Right lobe of liver (tissue), 6 donors: ENCODE data around the gene VIPR1. TPM values are rescaled to one million over a fixed set of nuclear protein-coding genes. Genes with fewer than 3 reads are reported as not detected.
A peak's percentile ranks its signal among the peaks of the same experiment; 100 is the strongest.

ENCODE experiments used
- ATAC-seq, 4 donors: fragments of 200-7000 bp; cut with Tn5 transposase; one replicate each; pipeline ENCODE4 v1.9.1; 2020; ENCODE audit warnings: mild to moderate bottlenecking in 4 of 4, moderate library complexity in 4 of 4
- DNase-seq, 3 donors: peaks; one replicate each; pipeline ENCODE4 v3.0.0-alpha.2; 2020
- H3K27ac ChIP-seq, 3 donors: fragments of 200-600 bp; one replicate each; pipeline ENCODE4 v1.8.0; 2022
- H3K27me3 ChIP-seq, 2 donors: fragments of 200-600 bp; one replicate each; pipeline ENCODE4 v1.8.0; 2022
- H3K36me3 ChIP-seq, 4 donors: fragments of 200-600 bp; sonication (generic) in 1 of 4; one replicate each; pipeline versions ENCODE4 v1.5.1 to v1.8.0; 2017 to 2022; ENCODE audit warnings: control low read depth in 1 of 4
- H3K4me1 ChIP-seq, 4 donors: fragments of 200-600 bp; sonication (generic) in 1 of 4; one replicate each; pipeline versions ENCODE4 v1.5.1 to v1.8.0; 2017 to 2022; ENCODE audit warnings: control low read depth in 1 of 4
- H3K4me3 ChIP-seq, 3 donors: fragments of 200-600 bp; one replicate each; pipeline ENCODE4 v1.8.0; 2022
- H3K9me3 ChIP-seq, 4 donors: fragments of 200-600 bp; sonication (generic) in 1 of 4; one replicate each; pipeline versions ENCODE4 v1.5.1 to v1.8.0; 2017 to 2022; ENCODE audit warnings: control low read depth in 1 of 4
- POLR2A ChIP-seq: fragments of 450-650 bp; IDR thresholded peaks from one replicate; pipeline ENCODE4 v1.6.1; 2017; ENCODE audit warnings: antibody characterized with exemption, mild to moderate bottlenecking
- WGBS: methylation state at CpG from one replicate; pipeline ENCODE4 v1.1.6; 2018; ENCODE audit warnings: low coverage, low lambda C conversion rate; ENCODE audit not compliant: insufficient coverage; ENCODE audit errors: missing lambda C conversion rate; 5-methylcytosine and 5-hydroxymethylcytosine counted together
- intact Hi-C, 2 donors: fragments of 100-400 bp; cut with DNase I; formaldehyde crosslinking; loops; one replicate each; pipeline versions ENCODE4 v1.11.2 to v1.14.1; 2022
- total RNA-seq, 6 experiments: library from RNA; depleted of rRNA in 2 of 6; stranded (reverse); fragments of >200 nt in 2 of 6; fragmentation: NEBNext Ultra II Directional in 3 of 6; extraction: Animal tissue kit (Norgen Biotek cat#: 25700) in 3 of 6; gene quantifications; one replicate each; pipeline versions ENCODE4 v1.1.0 to v1.2.4, GENCODE V29; 2016 to 2023
- TF ChIP-seq, protein P1 (sequence below), 4 donors: fragments of 200-600 bp in 3 of 4; fragments of 450-650 bp in 1 of 4; IDR thresholded peaks; one replicate each; pipeline versions ENCODE4 v1.5.1 to v1.8.0; 2016 to 2022; ENCODE audit warnings: antibody characterized with exemption in 4 of 4, mild to moderate bottlenecking in 2 of 4
- donor health status: DM: no; HTN: yes; CAD: no.
- donor health status: DM: no; HTN: no; CAD: no.
- donor health status: DM: no; HTN: no; CAD: no.
- donor health status: DM: no; HTN: yes; CAD: no.
- donor health status: DM: no; HTN: yes; CAD: no.

The VIPR1 gene
- total RNA-seq, 6 experiments from 2014 or later: 1.9 to 34.5 (median 18.2) TPM

DNA sequence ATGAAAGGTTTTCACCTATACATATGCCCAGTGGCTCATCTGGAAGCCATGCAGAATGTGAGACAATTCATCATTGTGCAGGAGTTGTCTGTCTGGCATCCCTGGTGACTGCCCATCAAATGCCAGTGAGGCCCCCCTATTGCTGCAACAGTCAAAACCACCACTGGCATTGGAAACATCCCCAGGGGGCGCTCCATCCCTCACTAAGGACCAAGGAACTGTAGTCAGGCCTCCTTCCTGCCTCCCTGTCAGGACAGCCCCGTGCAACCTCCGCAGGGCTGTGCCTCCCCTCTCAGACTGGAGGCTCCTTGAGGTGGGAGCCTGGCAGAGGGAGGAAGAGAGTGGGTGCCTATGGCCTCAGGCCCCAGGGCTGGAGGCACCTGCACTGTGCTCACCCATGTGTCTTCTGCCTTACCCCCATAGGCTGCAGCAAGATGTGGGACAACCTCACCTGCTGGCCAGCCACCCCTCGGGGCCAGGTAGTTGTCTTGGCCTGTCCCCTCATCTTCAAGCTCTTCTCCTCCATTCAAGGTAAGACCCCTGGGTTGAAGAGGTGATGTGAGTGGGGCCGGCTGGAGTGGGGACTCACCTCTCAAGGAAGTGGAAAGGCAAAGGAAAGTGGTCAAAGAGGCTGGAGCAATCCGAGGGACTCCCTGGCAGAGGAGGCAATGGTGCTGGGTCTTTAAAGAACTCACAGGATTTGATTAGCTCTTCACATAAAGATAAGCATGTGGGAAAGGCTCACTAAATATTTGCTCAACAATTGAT is 16.5 kb downstream of the VIPR1 start:
- ATAC-seq: no peak
- Histone ChIP-seq H3K4me3 (no peak overlapping the region), H3K27ac (no peak overlapping the region), H3K36me3 (no peaks in the 10 kb centered on the region), H3K9me3 (no peaks in the 10 kb centered on the region), H3K27me3 (no peaks in the 10 kb centered on the region), H3K4me1 (peaks cover 0 to 5% (median 0%) of the 10 kb centered on the region in 4 donors)
- 100% methylated on average over 1 of the region's 6 CpGs for WGBS
- DNase-seq: peak in 1 of 3 donors; percentile 41
- TF ChIP-seq, protein P1, sequence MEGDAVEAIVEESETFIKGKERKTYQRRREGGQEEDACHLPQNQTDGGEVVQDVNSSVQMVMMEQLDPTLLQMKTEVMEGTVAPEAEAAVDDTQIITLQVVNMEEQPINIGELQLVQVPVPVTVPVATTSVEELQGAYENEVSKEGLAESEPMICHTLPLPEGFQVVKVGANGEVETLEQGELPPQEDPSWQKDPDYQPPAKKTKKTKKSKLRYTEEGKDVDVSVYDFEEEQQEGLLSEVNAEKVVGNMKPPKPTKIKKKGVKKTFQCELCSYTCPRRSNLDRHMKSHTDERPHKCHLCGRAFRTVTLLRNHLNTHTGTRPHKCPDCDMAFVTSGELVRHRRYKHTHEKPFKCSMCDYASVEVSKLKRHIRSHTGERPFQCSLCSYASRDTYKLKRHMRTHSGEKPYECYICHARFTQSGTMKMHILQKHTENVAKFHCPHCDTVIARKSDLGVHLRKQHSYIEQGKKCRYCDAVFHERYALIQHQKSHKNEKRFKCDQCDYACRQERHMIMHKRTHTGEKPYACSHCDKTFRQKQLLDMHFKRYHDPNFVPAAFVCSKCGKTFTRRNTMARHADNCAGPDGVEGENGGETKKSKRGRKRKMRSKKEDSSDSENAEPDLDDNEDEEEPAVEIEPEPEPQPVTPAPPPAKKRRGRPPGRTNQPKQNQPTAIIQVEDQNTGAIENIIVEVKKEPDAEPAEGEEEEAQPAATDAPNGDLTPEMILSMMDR (IDR thresholded peaks at IDR 0.05): peak in 1 of 4 donors; percentile 13
- no peak for TF ChIP-seq POLR2A
- intact Hi-C loops: no loop called here

DNA sequence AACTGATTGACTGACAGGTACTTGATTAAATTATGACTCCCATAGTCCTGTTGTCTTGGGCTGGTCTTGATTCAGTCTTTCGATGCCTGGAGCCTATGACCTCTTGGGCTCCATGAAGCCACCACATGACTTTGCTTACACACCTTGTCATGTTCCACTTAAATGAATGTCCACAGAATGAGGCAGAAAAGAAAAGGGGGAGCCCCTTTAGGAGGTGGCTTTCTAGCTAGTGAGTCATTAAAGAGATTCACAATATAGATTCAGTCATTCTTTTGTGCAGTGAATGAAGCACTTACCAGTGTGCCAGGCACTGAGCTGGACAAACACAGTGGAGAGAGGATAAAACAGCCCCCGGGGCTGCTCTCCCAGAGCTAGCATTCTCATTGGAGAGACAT is 17.1 kb downstream of the VIPR1 start:
- Histone ChIP-seq H3K27me3 (no peaks in the 10 kb centered on the region), H3K9me3 (no peaks in the 10 kb centered on the region), H3K36me3 (no peaks in the 10 kb centered on the region), H3K27ac (no peak overlapping the region), H3K4me1 (peaks cover 0 to 5% (median 0%) of the 10 kb centered on the region in 4 donors), H3K4me3 (no peak overlapping the region)
- intact Hi-C loops: no loop called here
- ATAC-seq: no peak
- DNase-seq: no peak
- 70% methylated on average over 2 of the region's 2 CpGs for WGBS
- no peak for TF ChIP-seq POLR2A
- TF ChIP-seq, protein P1 (IDR thresholded peaks at IDR 0.05): no peak

DNA sequence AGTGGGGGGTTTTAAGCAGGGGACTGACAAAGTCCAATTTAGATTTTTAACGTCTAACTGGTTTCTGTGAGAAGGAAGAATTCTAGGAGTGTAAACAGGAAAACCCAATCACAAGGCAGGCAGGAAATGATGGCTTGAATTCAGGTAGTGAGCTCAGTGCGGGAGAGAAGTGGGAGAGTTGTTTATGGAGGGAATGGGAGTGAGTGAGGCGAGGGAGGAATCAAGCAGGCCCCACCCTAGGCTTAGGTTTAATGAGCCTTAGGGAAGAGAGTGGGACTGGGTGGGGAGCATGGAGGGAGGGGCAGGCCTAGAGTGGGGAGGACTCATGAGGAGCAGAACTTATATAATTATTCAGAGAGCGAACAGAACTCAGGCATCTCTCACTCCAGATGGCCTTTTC is 17.9 kb downstream of the VIPR1 start:
- Histone ChIP-seq H3K36me3 (no peaks in the 10 kb centered on the region), H3K27ac (no peak overlapping the region), H3K4me3 (no peak overlapping the region), H3K27me3 (no peaks in the 10 kb centered on the region), H3K4me1 (peaks cover 0 to 5% (median 0%) of the 10 kb centered on the region in 4 donors), H3K9me3 (no peaks in the 10 kb centered on the region)
- ATAC-seq (peak in 1 of 4 donors; percentile 20), DNase-seq (no peak)
- WGBS: 55% methylated on average over 4 of the region's 4 CpGs
- intact Hi-C loops: no loop called here
- no peak for TF ChIP-seq POLR2A
- TF ChIP-seq, protein P1 (IDR thresholded peaks at IDR 0.05): no peak

DNA sequence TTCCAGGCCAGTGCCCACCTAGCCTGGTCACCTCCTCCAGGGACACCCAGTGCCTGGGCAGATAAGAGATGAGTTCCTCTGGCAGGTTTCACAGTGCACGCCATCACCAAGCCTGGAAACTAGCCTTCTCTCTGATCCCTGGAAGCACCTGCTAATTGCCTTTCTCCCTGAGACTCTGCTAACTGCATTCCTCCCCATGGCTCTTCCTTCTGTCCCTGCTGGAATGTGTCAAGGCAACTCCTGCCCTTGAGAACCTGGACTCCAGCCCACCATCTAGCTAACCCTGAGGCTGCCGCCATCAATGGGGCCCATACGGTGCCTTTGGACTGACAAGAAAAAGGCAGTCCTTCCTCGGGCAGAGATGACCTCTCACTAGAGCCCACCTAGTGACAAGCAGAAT is 18.5 kb downstream of the VIPR1 start:
- Histone ChIP-seq H3K9me3 (no peaks in the 10 kb centered on the region), H3K4me1 (peaks cover 0 to 5% (median 0%) of the 10 kb centered on the region in 4 donors), H3K36me3 (no peaks in the 10 kb centered on the region), H3K27me3 (no peaks in the 10 kb centered on the region), H3K4me3 (no peak overlapping the region), H3K27ac (no peak overlapping the region)
- 83% methylated on average over 3 of the region's 4 CpGs for WGBS
- TF ChIP-seq POLR2A: no peak
- TF ChIP-seq, protein P1 (IDR thresholded peaks at IDR 0.05): no peak
- intact Hi-C loops: no loop called here
- DNase-seq: no peak
- ATAC-seq: no peak
